GM19025 (cell line): ENCODE results near the gene KLHL29.

Experiments used
- ATAC-seq: cut with Tn5 transposase; IDR thresholded peaks from one replicate; pipeline ENCODE4 v1.9.1; 2021; ENCODE audit warnings: mild to moderate bottlenecking, low read depth, moderate library complexity; ENCODE audit not compliant: unreplicated experiment

The KLHL29 gene

GRCh38 chr2:23585273-23586170, 200.5 kb downstream of the KLHL29 start:
- no peak for ATAC-seq

- no peak for ATAC-seq
Measured at GRCh38 chr2:23586741-23587306, 201.8 kb downstream of the KLHL29 start.

- ATAC-seq = no peak
Measured at GRCh38 chr2:23587341-23587880, 202.4 kb downstream of the KLHL29 start.

GRCh38 chr2:23588106-23588505, 203.1 kb downstream of the KLHL29 start:
- ATAC-seq = no peak

GRCh38 chr2:23588508-23589201, 203.7 kb downstream of the KLHL29 start:
- no peak for ATAC-seq

- no peak for ATAC-seq
Measured at GRCh38 chr2:23589220-23589647, 204.3 kb downstream of the KLHL29 start.

GRCh38 chr2:23589739-23590138, 204.8 kb downstream of the KLHL29 start:
- ATAC-seq = no peak

GRCh38 chr2:23590241-23590869, 205.4 kb downstream of the KLHL29 start:
- no peak for ATAC-seq

GRCh38 chr2:23591111-23591510, 206.1 kb downstream of the KLHL29 start:
- no peak for ATAC-seq

- ATAC-seq = no peak
Measured at GRCh38 chr2:23592061-23592685, 207.2 kb downstream of the KLHL29 start.

- no peak for ATAC-seq
Measured at GRCh38 chr2:23592898-23593751, 208.1 kb downstream of the KLHL29 start.

GRCh38 chr2:23593752-23594459, 208.9 kb downstream of the KLHL29 start:
- ATAC-seq = no peak

GRCh38 chr2:23594460-23594825, 209.5 kb downstream of the KLHL29 start:
- no peak for ATAC-seq

GRCh38 chr2:23595021-23595420, 210.0 kb downstream of the KLHL29 start:
- ATAC-seq = no peak

- ATAC-seq = no peak
Measured at GRCh38 chr2:23595601-23596251, 210.7 kb downstream of the KLHL29 start.

GRCh38 chr2:23596316-23596885, 211.4 kb downstream of the KLHL29 start:
- ATAC-seq = no peak

GRCh38 chr2:23597687-23598086, 212.7 kb downstream of the KLHL29 start:
- no peak for ATAC-seq

- ATAC-seq = no peak
Measured at GRCh38 chr2:23599006-23599405, 214.0 kb downstream of the KLHL29 start.
